CD8-positive, alpha-beta memory T cell (primary cell): ENCODE data around the gene TEX35. TPM values are rescaled to one million over a fixed set of nuclear protein-coding genes. Genes with fewer than 3 reads are reported as not detected.

Experiments used
- CTCF ChIA-PET: fragments of 350-600 bp; sonication (Branson Sonifier 250); formaldehyde crosslinking; loops from one replicate; lab custom pipeline; 2021; ENCODE audit warnings: antibody characterized with exemption; lab: Charles Lee
- POLR2A ChIA-PET: fragments of 350-600 bp; sonication (Branson Sonifier 250); formaldehyde crosslinking; loops from one replicate; lab custom pipeline; 2021; ENCODE audit warnings: antibody characterized with exemption; lab: Charles Lee
- DNase-seq, 5 donors: peaks; one replicate each; pipeline versions ENCODE4 v3.0.0 to v3.0.0-alpha.2; 2020 to 2022; ENCODE audit warnings: mixed read lengths in 1 of 5
- H3K27ac ChIP-seq: one replicate; pipeline ENCODE4 v1.7.0; 2013; ENCODE audit warnings: low read depth, mild to moderate bottlenecking, low read length, moderate library complexity
- H3K27me3 ChIP-seq: 2 replicates; pipeline ENCODE4 v1.7.0; 2013; ENCODE audit warnings: low read length, mild to moderate bottlenecking; ENCODE audit not compliant: insufficient read depth, poor library complexity, severe bottlenecking
- H3K36me3 ChIP-seq: 2 replicates; pipeline ENCODE4 v1.7.0; 2013; ENCODE audit warnings: mild to moderate bottlenecking, low read length, moderate library complexity; ENCODE audit not compliant: insufficient read depth
- H3K4me1 ChIP-seq: 2 replicates; pipeline ENCODE4 v1.7.0; 2013; ENCODE audit warnings: mild to moderate bottlenecking, low read length, moderate library complexity; ENCODE audit not compliant: insufficient read depth
- H3K4me3 ChIP-seq: 2 replicates; pipeline ENCODE4 v1.7.0; 2013; ENCODE audit warnings: mild to moderate bottlenecking, low read length
- H3K9me3 ChIP-seq: 2 replicates; pipeline ENCODE4 v1.7.0; 2013; ENCODE audit warnings: mild to moderate bottlenecking, low read length
- H3K27ac Mint-ChIP-seq, 8 donors: one replicate each; pipeline ENCODE4 v1.8.0; 2020 to 2021; ENCODE audit warnings: mixed read lengths in 8 of 8, mild to moderate bottlenecking in 6 of 8, inconsistent platforms in 3 of 8, moderate library complexity in 3 of 8
- H3K27me3 Mint-ChIP-seq, 2 donors: one replicate each; pipeline ENCODE4 v1.8.0; 2020 to 2021; ENCODE audit warnings: mixed read lengths in 2 of 2, mild to moderate bottlenecking in 1 of 2, moderate library complexity in 1 of 2
- H3K36me3 Mint-ChIP-seq, 3 donors: one replicate each; pipeline ENCODE4 v1.8.0; 2020 to 2021; ENCODE audit warnings: mixed read lengths in 3 of 3, inconsistent platforms in 1 of 3, mild to moderate bottlenecking in 1 of 3
- H3K4me1 Mint-ChIP-seq, 3 donors: one replicate each; pipeline ENCODE4 v1.8.0; 2020 to 2021; ENCODE audit warnings: mixed read lengths in 3 of 3, inconsistent platforms in 1 of 3, mild to moderate bottlenecking in 1 of 3
- H3K4me3 Mint-ChIP-seq, 7 donors: one replicate each; pipeline ENCODE4 v1.8.0; 2020 to 2021; ENCODE audit warnings: mixed read lengths in 7 of 7, mild to moderate bottlenecking in 6 of 7, moderate library complexity in 4 of 7, inconsistent platforms in 2 of 7
- H3K9me3 Mint-ChIP-seq, 5 donors: one replicate each; pipeline ENCODE4 v1.8.0; 2020 to 2022; ENCODE audit warnings: mixed read lengths in 5 of 5, mild to moderate bottlenecking in 3 of 5, moderate library complexity in 2 of 5, inconsistent platforms in 1 of 5
- polyA plus RNA-seq: library from polyadenylated mRNA; unstranded; fragments of 300-500 nt; fragmentation: Illumina TruSeq; gene quantifications from one replicate; pipeline ENCODE4 v1.2.3, GENCODE V29; 2021
- total RNA-seq, 2 experiments: library from RNA; stranded (reverse); gene quantifications; one replicate each; pipeline ENCODE4 v1.2.3, GENCODE V29; 2021

The TEX35 gene
- total and polyA plus RNA-seq, 3 experiments from 2014 or later, result not detected

- Mint-ChIP-seq H3K36me3 (no peaks in the 10 kb centered on the region), H3K4me1 (no peaks in the 10 kb centered on the region), H3K9me3 (peaks cover 0 to 4% (median 0%) of the 10 kb centered on the region in 5 donors), H3K4me3 (no peak overlapping the region), H3K27ac (no peak overlapping the region), H3K27me3 (peaks cover 0 to 3% of the 10 kb centered on the region in 2 donors)
- Histone ChIP-seq H3K4me1 (no peaks in the 10 kb centered on the region), H3K27me3 (no peaks in the 10 kb centered on the region), H3K27ac (no peak overlapping the region), H3K4me3 (no peak overlapping the region), H3K36me3 (no peaks in the 10 kb centered on the region), H3K9me3 (no peaks in the 10 kb centered on the region)
- ChIA-PET POLR2A (no interaction called here), CTCF (interaction anchor here (0.5 kb wide), 1 partner anchor 567 kb away, joined by 3 read pairs; no protein-coding TSS in a partner anchor)
- no peak for DNase-seq
Measured at GRCh38 chr1:178564086-178564782, 51.3 kb downstream of the TEX35 start.

- Mint-ChIP-seq H3K4me1 (no peaks in the 10 kb centered on the region), H3K36me3 (no peaks in the 10 kb centered on the region), H3K4me3 (no peak overlapping the region), H3K27ac (no peak overlapping the region), H3K27me3 (peaks cover under 1 to 2% of the 10 kb centered on the region in 2 donors), H3K9me3 (peaks cover 0 to 4% (median 0%) of the 10 kb centered on the region in 5 donors)
- POLR2A ChIA-PET, result no interaction called here
- CTCF ChIA-PET, result interaction anchor here (0.5 kb wide), 1 partner anchor 566 kb away, joined by 3 read pairs; no protein-coding TSS in a partner anchor
- no peak for DNase-seq
- Histone ChIP-seq H3K27ac (no peak overlapping the region), H3K9me3 (no peaks in the 10 kb centered on the region), H3K36me3 (no peaks in the 10 kb centered on the region), H3K4me1 (no peaks in the 10 kb centered on the region), H3K27me3 (no peaks in the 10 kb centered on the region), H3K4me3 (no peak overlapping the region)
Measured at GRCh38 chr1:178564783-178565180, 51.9 kb downstream of the TEX35 start.

GRCh38 chr1:178565586-178565985 is 52.7 kb downstream of the TEX35 start:
- no peaks in the 10 kb centered on the region for H3K9me3 ChIP-seq

GRCh38 chr1:178566187-178566586 is 53.3 kb downstream of the TEX35 start:
- H3K9me3 Mint-ChIP-seq, result peaks cover 0 to 4% (median 0%) of the 10 kb centered on the region in 5 donors
- ChIA-PET CTCF (no interaction called here), POLR2A (no interaction called here)
- no peaks in the 10 kb centered on the region for H3K27me3 ChIP-seq
- peaks cover 0 to 4% of the 10 kb centered on the region in 2 donors for H3K27me3 Mint-ChIP-seq
- H3K36me3 ChIP-seq, result no peaks in the 10 kb centered on the region
- no peaks in the 10 kb centered on the region for H3K9me3 ChIP-seq
- H3K36me3 Mint-ChIP-seq, result no peaks in the 10 kb centered on the region
- no peaks in the 10 kb centered on the region for H3K4me1 ChIP-seq
- no peak overlapping the region for H3K4me3 Mint-ChIP-seq
- no peak overlapping the region for H3K27ac ChIP-seq
- no peak overlapping the region for H3K27ac Mint-ChIP-seq
- no peak overlapping the region for H3K4me3 ChIP-seq
- H3K4me1 Mint-ChIP-seq, result no peaks in the 10 kb centered on the region
- DNase-seq, result no peak

More at GRCh38 chr1:178565586-178565985, 52.7 kb downstream of the TEX35 start:
- ChIA-PET POLR2A (no interaction called here), CTCF (no interaction called here)
- H3K27ac Mint-ChIP-seq, result no peak overlapping the region
- H3K4me1 Mint-ChIP-seq, result no peaks in the 10 kb centered on the region
- no peaks in the 10 kb centered on the region for H3K4me1 ChIP-seq
- no peaks in the 10 kb centered on the region for H3K36me3 Mint-ChIP-seq
- no peak overlapping the region for H3K27ac ChIP-seq
- H3K27me3 ChIP-seq, result no peaks in the 10 kb centered on the region
- H3K4me3 ChIP-seq, result no peak overlapping the region
- no peaks in the 10 kb centered on the region for H3K36me3 ChIP-seq
- no peak overlapping the region for H3K4me3 Mint-ChIP-seq
- peaks cover 0 to 4% (median 0%) of the 10 kb centered on the region in 5 donors for H3K9me3 Mint-ChIP-seq
- H3K27me3 Mint-ChIP-seq, result peaks cover 0 to 4% of the 10 kb centered on the region in 2 donors
- no peak for DNase-seq

- no peaks in the 10 kb centered on the region for H3K4me1 Mint-ChIP-seq
- H3K36me3 Mint-ChIP-seq, result no peaks in the 10 kb centered on the region
- H3K4me3 Mint-ChIP-seq, result no peak overlapping the region
- Histone ChIP-seq H3K4me3 (no peak overlapping the region), H3K9me3 (no peaks in the 10 kb centered on the region), H3K27me3 (no peaks in the 10 kb centered on the region), H3K4me1 (no peaks in the 10 kb centered on the region), H3K36me3 (no peaks in the 10 kb centered on the region), H3K27ac (no peak overlapping the region)
- POLR2A ChIA-PET, result no interaction called here
- no peak for DNase-seq
- H3K27ac Mint-ChIP-seq, result no peak overlapping the region
- H3K9me3 Mint-ChIP-seq, result peaks cover 0 to 2% (median 0%) of the 10 kb centered on the region in 5 donors
- peaks cover 2 to 19% of the 10 kb centered on the region in 2 donors for H3K27me3 Mint-ChIP-seq
- CTCF ChIA-PET, result no interaction called here
Measured at GRCh38 chr1:178571807-178572206, 58.9 kb downstream of the TEX35 start.

Other genes starting within 250 kb of the TEX35 start
- gene CLEC20A, start 16.1 kb upstream of the TEX35 start, total RNA-seq, result not detected
- gene CLEC20A, start 16.1 kb upstream of the TEX35 start, polyA plus RNA-seq, result not detected
- 1 to 10 TPM; 1.8 to 2.1 TPM for gene RALGPS2, start 212.1 kb downstream of the TEX35 start, total RNA-seq
- 4.1 TPM for gene RALGPS2, start 212.1 kb downstream of the TEX35 start, polyA plus RNA-seq